Eye (tissue), 1 donor: ENCODE results near the gene MNX1.

Source experiments
- DNase-seq: peaks from one replicate; pipeline ENCODE4 v3.0.0-alpha.2; 2015

Gene MNX1

GRCh38 chr7:157032644-157033482 lies 22.4 kb upstream of the MNX1 start:
- no peak for DNase-seq

GRCh38 chr7:157032128-157032527 lies 21.7 kb upstream of the MNX1 start:
- no peak for DNase-seq

GRCh38 chr7:157028199-157028903 lies 17.9 kb upstream of the MNX1 start:
- no peak for DNase-seq

DNA sequence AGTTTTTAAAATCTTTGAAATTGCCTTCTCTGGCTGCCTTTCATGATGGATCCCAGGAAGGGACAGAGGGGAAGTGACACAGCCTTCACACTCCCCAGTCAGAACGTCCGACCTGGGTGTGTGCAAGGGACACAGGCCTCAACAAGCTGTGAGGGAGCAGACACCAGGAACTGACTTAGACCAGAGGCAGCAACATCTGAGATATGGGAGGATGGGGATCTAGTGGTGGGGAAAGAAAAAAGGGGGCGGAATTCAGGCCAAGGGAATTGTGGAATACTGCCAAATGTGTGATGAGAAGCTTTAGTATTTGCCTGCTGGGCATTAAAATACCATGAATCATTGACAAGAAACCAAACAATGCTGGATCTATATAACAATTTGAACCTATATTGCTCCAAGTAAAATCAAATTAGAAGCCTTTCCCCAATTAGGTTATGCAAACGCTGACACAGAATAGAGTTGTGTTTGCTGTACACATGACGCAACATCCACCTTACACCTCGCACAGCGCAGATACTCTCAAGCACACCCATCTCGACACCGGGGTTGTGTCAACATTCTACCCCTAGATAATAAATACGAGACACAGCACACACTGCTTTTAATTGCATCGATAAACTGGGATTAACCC lies 17.2 kb upstream of the MNX1 start:
- DNase-seq = no peak

GRCh38 chr7:157024716-157025115 lies 14.3 kb upstream of the MNX1 start:
- DNase-seq = no peak

- no peak for DNase-seq
These were observed 13.1 kb upstream of the MNX1 start for GRCh38 chr7:157023589-157023905.

DNA sequence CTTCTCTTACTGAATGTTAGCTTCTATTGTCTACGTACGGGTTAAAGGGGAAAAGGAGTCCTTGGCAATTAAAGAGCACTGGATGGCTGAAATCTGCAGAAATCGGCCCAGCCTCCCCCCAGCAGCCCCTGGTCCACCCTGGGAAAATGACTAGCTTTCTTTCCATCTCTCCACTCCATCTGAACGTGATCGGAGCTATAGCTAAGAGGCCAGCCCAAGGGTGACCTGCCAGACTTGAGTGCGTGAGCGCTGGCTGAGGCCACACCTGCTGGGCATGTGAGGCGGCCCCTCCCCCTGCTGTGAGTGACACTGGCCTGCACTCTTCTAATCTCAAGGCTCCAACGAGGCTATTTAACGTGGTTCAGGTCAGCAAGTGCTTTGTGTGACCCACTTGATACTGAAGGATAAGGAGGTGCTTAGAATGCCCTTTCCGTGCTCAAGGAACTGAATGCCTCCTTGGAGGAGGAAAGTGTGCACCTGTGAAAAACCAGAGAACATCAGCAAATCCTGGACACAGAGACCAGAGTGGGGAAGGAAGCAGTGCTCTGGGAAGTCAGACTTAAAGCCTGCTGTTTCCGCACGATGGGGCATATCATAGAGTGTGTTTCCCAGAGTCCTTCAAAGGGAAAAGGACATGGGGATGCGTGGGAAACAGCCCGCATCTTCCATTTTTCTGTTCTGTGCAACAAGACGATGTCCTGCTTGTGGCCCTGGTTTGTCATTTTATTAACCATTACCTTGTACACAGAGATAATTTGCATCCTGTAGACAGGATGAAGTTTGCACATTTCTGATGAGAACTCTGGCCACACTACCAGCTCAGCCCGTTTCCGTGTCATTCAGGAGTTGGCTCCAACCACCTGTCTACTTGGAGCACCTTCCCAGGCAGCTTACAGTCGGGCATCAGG lies 12.5 kb upstream of the MNX1 start:
- peak; percentile 37 for DNase-seq

- DNase-seq = peak; percentile 47
These were observed 11.6 kb upstream of the MNX1 start for GRCh38 chr7:157021871-157022680.

GRCh38 chr7:157021071-157021870 lies 10.8 kb upstream of the MNX1 start:
- peak; percentile 52 for DNase-seq

DNA sequence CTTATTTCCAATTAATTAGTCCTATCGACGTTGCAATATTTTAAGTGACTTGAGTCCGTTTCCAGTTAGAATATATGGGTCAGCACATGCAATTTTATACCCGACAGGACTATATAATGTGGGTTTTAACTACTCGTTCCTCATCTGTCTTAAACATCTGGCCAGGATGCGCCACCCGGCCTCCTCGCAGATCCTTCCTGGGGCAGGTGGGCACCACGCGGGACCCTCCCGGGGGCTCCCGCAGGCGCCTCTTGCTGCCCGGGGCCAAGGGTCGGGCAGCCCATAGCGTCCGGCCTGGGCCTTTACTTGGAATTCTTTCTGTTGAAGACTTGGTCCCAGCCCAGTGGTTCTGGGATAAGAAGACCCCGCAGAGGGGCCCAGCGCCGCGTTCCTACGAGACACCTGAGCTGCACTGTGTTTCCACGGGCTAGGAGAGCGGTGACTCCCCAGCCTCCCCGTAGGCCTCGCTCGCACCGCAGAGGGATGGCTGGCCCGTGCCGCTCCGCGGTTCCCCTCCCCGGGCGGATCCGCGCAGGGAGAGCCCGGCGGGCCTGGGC lies 10.1 kb upstream of the MNX1 start:
- DNase-seq = peak; percentile 66

DNA sequence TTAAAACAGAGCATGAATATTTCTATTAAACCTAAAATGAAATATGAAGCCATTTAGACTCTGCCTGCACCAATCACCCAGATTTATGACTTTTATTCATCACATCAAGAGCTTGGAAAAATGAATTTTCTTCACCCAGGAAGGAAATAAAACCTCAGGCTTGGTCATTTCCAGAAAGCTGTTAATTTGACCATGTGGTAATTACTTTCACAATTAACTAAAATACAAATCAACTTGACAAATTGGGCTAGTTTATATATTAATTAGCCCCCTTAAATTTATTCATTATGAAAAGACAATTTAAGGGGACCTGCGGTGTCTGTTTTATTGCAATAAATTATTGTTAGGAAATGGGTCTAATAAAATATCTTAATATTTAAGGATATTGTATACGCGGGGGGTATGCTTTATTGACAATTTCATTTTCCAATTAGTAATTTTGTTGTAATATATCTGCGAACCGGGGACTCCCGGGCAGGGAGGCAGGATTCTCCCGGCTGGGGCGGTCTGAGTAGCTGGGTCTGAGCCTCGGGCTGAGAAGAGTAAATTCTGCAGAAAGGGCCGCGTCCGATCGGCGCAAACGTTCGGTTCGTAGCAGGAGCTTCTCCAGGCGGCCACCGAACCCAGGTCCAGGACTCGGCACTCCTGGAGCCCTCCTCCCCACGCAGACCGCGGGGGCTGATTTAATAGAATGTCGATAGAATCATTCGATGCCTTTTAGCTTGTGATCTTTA lies 9.4 kb upstream of the MNX1 start:
- DNase-seq = peak; percentile 49

GRCh38 chr7:157018997-157019608 lies 8.6 kb upstream of the MNX1 start:
- DNase-seq = no peak

DNA sequence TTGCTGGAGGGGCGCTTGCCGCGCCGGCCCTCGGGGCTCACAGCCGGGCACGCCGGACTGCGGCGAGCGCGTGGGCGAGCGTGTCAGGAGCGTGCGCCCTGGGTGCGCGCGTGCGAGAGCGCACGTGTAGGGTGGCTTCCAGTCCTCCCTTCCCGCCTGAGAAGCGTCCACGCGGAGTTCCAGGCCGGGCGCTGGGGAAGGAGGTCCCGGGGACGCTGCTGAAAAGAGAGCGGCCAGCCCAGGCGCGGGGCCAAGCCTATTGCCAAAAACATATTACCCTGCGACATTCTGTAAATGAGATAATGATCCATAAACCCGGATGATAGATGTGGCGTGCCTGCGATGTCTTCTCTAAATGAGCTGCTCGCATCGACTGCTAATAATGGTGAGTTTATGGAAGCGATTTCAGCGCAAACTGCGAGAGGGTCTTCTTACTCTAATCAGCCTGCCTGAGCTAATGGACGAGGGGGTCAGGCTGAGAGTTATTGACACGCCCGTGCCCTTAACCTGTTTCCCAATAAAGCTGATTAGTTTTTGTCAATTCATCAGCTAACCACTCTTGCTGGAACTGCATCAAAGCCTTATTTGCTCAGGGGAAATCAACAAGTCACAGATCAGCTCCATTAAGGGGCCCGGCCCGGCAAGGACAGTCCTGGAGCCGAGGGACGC lies 8.0 kb upstream of the MNX1 start:
- DNase-seq = peak; percentile 53

DNA sequence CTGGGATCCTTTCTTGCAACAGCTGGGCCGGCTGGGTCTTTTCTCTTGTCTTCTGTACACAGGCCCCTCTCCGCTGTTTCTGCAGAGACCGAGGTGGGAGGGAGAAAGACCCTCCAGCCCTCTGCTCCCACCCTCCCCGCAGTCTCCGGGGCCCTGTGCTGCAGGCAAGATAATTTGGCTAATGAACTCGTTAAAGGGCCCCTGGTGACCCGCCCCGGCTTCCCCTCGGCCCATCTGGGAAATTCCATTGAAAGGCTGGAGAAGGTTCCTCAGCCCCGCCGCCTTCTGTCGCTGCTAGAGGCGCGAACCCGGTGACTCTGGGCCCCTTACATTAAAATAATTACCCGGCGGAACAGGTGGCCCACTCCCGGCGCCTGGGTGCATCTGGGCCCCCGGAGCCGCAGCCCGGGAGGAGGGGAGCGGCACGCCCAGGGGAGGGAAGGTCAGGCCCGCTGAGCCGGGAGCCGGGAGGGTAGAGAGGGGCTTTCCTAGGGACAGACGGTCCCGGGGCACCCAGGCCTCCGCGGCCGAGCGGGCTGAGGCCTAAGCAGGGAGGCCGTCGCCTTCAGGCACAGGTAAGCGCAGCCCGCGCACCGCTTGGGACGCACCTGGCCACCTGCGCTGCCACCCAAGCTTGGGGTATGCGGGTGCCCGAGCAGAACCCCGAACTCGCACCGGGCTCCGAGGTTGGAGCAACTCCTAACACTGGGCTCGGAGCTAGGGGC lies 7.3 kb upstream of the MNX1 start:
- DNase-seq = peak; percentile 66

- DNase-seq = no peak
These were observed 6.7 kb upstream of the MNX1 start for GRCh38 chr7:157017149-157017548.

GRCh38 chr7:157016352-157017041 lies 6.0 kb upstream of the MNX1 start:
- DNase-seq = peak; percentile 66

GRCh38 chr7:157016024-157016351 lies 5.5 kb upstream of the MNX1 start:
- DNase-seq = no peak
